ENCODE measurements around the gene TMEM245. TPM values are rescaled to one million over a fixed set of nuclear protein-coding genes. Genes with fewer than 3 reads are reported as not detected.
"Not testable (repeated sequence)": the region's sequence is repeated elsewhere in the genome, so short reads cannot be mapped to it uniquely, and the experiment has no call there.

Gene TMEM245
- total RNA-seq, 1 experiment from 2014 or later, result 30.4 TPM

- DNase-seq, result no peak
- Histone ChIP-seq H3K4me3 (ENCODE audit: insufficient read depth, low read depth, low read length) (no peak overlapping the region), H3K27me3 (ENCODE audit: control insufficient read depth, insufficient read depth, low read length) (no peaks in the 10 kb centered on the region), H3K36me3 (replicated peaks; ENCODE audit: control insufficient read depth, insufficient read depth, low read length) (peaks cover 3% of the 10 kb centered on the region)
Observed at GRCh38 chr9:109082091-109082620, 37.6 kb downstream of the TMEM245 start.

- H3K36me3 ChIP-seq (replicated peaks; ENCODE audit: control insufficient read depth, insufficient read depth, low read length), result peaks cover 3% of the 10 kb centered on the region
- DNase-seq, result no peak
- no peaks in the 10 kb centered on the region for H3K27me3 ChIP-seq (ENCODE audit: control insufficient read depth, insufficient read depth, low read length)
- no peak overlapping the region for H3K4me3 ChIP-seq (ENCODE audit: insufficient read depth, low read depth, low read length)
Observed at GRCh38 chr9:109074236-109074889, 45.4 kb downstream of the TMEM245 start.

- no peak for DNase-seq
- Histone ChIP-seq H3K36me3 (replicated peaks; ENCODE audit: control insufficient read depth, insufficient read depth, low read length) (peaks cover 6% of the 10 kb centered on the region), H3K27me3 (ENCODE audit: control insufficient read depth, insufficient read depth, low read length) (no peaks in the 10 kb centered on the region), H3K4me3 (ENCODE audit: insufficient read depth, low read depth, low read length) (no peak overlapping the region)
Observed at GRCh38 chr9:109072821-109073435, 46.8 kb downstream of the TMEM245 start.

GRCh38 chr9:109072133-109072692 is 47.5 kb downstream of the TMEM245 start:
- DNase-seq, result no peak
- Histone ChIP-seq H3K27me3 (ENCODE audit: control insufficient read depth, insufficient read depth, low read length) (no peaks in the 10 kb centered on the region), H3K4me3 (ENCODE audit: insufficient read depth, low read depth, low read length) (no peak overlapping the region), H3K36me3 (replicated peaks; ENCODE audit: control insufficient read depth, insufficient read depth, low read length) (peaks cover 6% of the 10 kb centered on the region)

GRCh38 chr9:109068764-109069163 is 51.0 kb downstream of the TMEM245 start:
- H3K27me3 ChIP-seq (ENCODE audit: control insufficient read depth, insufficient read depth, low read length), result no peaks in the 10 kb centered on the region
- no peak overlapping the region for H3K4me3 ChIP-seq (ENCODE audit: insufficient read depth, low read depth, low read length)
- DNase-seq, result no peak
- peaks cover 10% of the 10 kb centered on the region for H3K36me3 ChIP-seq (replicated peaks; ENCODE audit: control insufficient read depth, insufficient read depth, low read length)

- Histone ChIP-seq H3K4me3 (ENCODE audit: insufficient read depth, low read depth, low read length) (no peak overlapping the region), H3K36me3 (replicated peaks; ENCODE audit: control insufficient read depth, insufficient read depth, low read length) (peaks cover 8% of the 10 kb centered on the region), H3K27me3 (ENCODE audit: control insufficient read depth, insufficient read depth, low read length) (no peaks in the 10 kb centered on the region)
- DNase-seq, result no peak
Observed at GRCh38 chr9:109064963-109065702, 54.6 kb downstream of the TMEM245 start.

- Histone ChIP-seq H3K36me3 (replicated peaks; ENCODE audit: control insufficient read depth, insufficient read depth, low read length) (peaks cover 10% of the 10 kb centered on the region), H3K4me3 (ENCODE audit: insufficient read depth, low read depth, low read length) (no peak overlapping the region), H3K27me3 (ENCODE audit: control insufficient read depth, insufficient read depth, low read length) (no peaks in the 10 kb centered on the region)
- no peak for DNase-seq
Observed at GRCh38 chr9:109063760-109064159, 56.0 kb downstream of the TMEM245 start.

- DNase-seq, result no peak
- no peaks in the 10 kb centered on the region for H3K27me3 ChIP-seq (ENCODE audit: control insufficient read depth, insufficient read depth, low read length)
- H3K36me3 ChIP-seq (replicated peaks; ENCODE audit: control insufficient read depth, insufficient read depth, low read length), result peaks cover 8% of the 10 kb centered on the region
Observed at GRCh38 chr9:109062543-109062942, 57.2 kb downstream of the TMEM245 start.

GRCh38 chr9:109060191-109060590 is 59.6 kb downstream of the TMEM245 start:
- no peaks in the 10 kb centered on the region for H3K27me3 ChIP-seq (ENCODE audit: control insufficient read depth, insufficient read depth, low read length)
- DNase-seq, result no peak
- peaks cover 11% of the 10 kb centered on the region for H3K36me3 ChIP-seq (replicated peaks; ENCODE audit: control insufficient read depth, insufficient read depth, low read length)
- H3K4me3 ChIP-seq (ENCODE audit: insufficient read depth, low read depth, low read length), result no peak overlapping the region

More at GRCh38 chr9:109062543-109062942, 57.2 kb downstream of the TMEM245 start:
- H3K4me3 ChIP-seq (ENCODE audit: insufficient read depth, low read depth, low read length), result no peak overlapping the region

GRCh38 chr9:109053121-109053520 is 66.6 kb downstream of the TMEM245 start:
- H3K4me3 ChIP-seq (ENCODE audit: insufficient read depth, low read depth, low read length); H3K27me3 ChIP-seq (ENCODE audit: control insufficient read depth, insufficient read depth, low read length); DNase-seq: not testable (repeated sequence)
- peaks cover 18% of the 10 kb centered on the region for H3K36me3 ChIP-seq (replicated peaks; ENCODE audit: control insufficient read depth, insufficient read depth, low read length)

- DNase-seq, result no peak
- H3K36me3 ChIP-seq (replicated peaks; ENCODE audit: control insufficient read depth, insufficient read depth, low read length), result peaks cover 19% of the 10 kb centered on the region
- no peak overlapping the region for H3K4me3 ChIP-seq (ENCODE audit: insufficient read depth, low read depth, low read length)
- no peaks in the 10 kb centered on the region for H3K27me3 ChIP-seq (ENCODE audit: control insufficient read depth, insufficient read depth, low read length)
Observed at GRCh38 chr9:109052416-109052815, 67.3 kb downstream of the TMEM245 start.

GRCh38 chr9:109051733-109052132 is 68.0 kb downstream of the TMEM245 start:
- no peaks in the 10 kb centered on the region for H3K27me3 ChIP-seq (ENCODE audit: control insufficient read depth, insufficient read depth, low read length)
- DNase-seq, result no peak
- peaks cover 15% of the 10 kb centered on the region for H3K36me3 ChIP-seq (replicated peaks; ENCODE audit: control insufficient read depth, insufficient read depth, low read length)
- no peak overlapping the region for H3K4me3 ChIP-seq (ENCODE audit: insufficient read depth, low read depth, low read length)

GRCh38 chr9:109050444-109050843 is 69.3 kb downstream of the TMEM245 start:
- Histone ChIP-seq H3K36me3 (replicated peaks; ENCODE audit: control insufficient read depth, insufficient read depth, low read length) (peaks cover 17% of the 10 kb centered on the region), H3K27me3 (ENCODE audit: control insufficient read depth, insufficient read depth, low read length) (no peaks in the 10 kb centered on the region), H3K4me3 (ENCODE audit: insufficient read depth, low read depth, low read length) (no peak overlapping the region)
- no peak for DNase-seq

GRCh38 chr9:109048822-109049221 is 70.9 kb downstream of the TMEM245 start:
- peaks cover 20% of the 10 kb centered on the region for H3K36me3 ChIP-seq (replicated peaks; ENCODE audit: control insufficient read depth, insufficient read depth, low read length)
- H3K27me3 ChIP-seq (ENCODE audit: control insufficient read depth, insufficient read depth, low read length), result no peaks in the 10 kb centered on the region
- H3K4me3 ChIP-seq (ENCODE audit: insufficient read depth, low read depth, low read length), result no peak overlapping the region
- DNase-seq, result no peak

All from H7 (cell line).